ENCODE data around the gene NDRG3.

DNA sequence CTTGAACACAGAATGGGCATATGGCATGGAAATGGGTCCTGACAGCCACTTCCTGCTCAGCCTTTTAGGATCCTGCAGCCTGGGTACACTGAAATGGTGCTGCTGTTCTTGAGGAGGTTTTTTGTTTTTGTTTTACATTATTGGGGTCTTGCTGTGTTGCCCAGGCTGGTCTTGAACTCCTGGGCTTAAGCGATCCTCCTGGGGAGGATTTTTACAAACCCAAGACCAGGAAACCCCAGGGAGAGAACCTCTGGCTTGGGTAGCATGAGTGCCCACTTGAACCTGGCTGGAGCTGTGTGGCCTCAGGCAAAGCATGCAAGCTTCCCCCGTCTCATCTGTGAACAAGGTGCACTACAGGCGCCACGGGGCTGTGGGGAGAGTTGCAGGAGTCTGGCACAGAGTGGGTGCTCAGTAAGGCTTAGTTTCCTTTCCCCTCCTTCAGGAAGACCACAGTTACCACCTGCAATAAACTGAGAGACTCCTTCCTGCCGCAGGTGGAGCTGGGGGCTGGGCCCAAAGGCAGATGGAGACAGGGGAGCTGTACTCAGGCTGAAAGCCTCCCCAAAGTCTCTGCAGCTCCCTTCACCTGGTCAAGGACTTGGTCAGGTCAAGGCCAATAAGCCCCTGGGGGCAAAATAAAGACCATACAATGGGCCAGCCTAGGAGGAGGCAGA is 101.7 kb downstream of the NDRG3 start:
- TF ChIP-seq YY1 (IDR thresholded peaks at IDR 0.05; ENCODE audit: insufficient read depth, insufficient read length) = no peak
- no peak for TF ChIP-seq ZNF274 (IDR thresholded peaks at IDR 0.05; ENCODE audit: low read depth, low read length)

Measured in NT2/D1 (cell line).